A673 (cell line): ENCODE results near the gene MVB12B. TPM values are rescaled to one million over a fixed set of nuclear protein-coding genes. Genes with fewer than 3 reads are reported as not detected.
A peak's percentile ranks its signal among the peaks of the same experiment; 100 is the strongest.

Experiments
- BruUV-seq: library from RNA; stranded (reverse); fragments of 400-500 nt; replicated peaks from 2 replicates; lab custom pipeline; 2021; lab: Mats Ljungman, UMichigan
- CTCF ChIA-PET: fragments of 300-600 bp; sonication (Branson Sonifier 250); formaldehyde crosslinking; loops from one replicate; lab custom pipeline; 2022; ENCODE audit warnings: antibody characterized with exemption; lab: Charles Lee
- POLR2A ChIA-PET: fragments of 300-600 bp; sonication (Branson Sonifier 250); formaldehyde crosslinking; loops from one replicate; lab custom pipeline; 2022; ENCODE audit warnings: antibody characterized with exemption; ENCODE audit not compliant: low non-redundant PET; lab: Charles Lee
- DNase-seq: peaks from one replicate; pipeline ENCODE4 v3.0.0-alpha.2; 2015; ENCODE audit warnings: low spot score
- H3K27ac ChIP-seq: fragments of 200-600 bp; sonication (generic); 2 replicates; pipeline ENCODE4 v1.5.1; 2016; ENCODE audit warnings: mixed run types, low read depth, mild to moderate bottlenecking, mixed read lengths, antibody characterized with exemption, low read length; ENCODE audit not compliant: poor library complexity, severe bottlenecking
- H3K27me3 ChIP-seq: fragments of 200-600 bp; sonication (generic); replicated peaks from 2 replicates; pipeline ENCODE4 v1.6.1; 2017; ENCODE audit warnings: mixed run types, low read depth, mild to moderate bottlenecking, mixed read lengths, antibody characterized with exemption, low read length; ENCODE audit not compliant: insufficient read depth, poor library complexity
- H3K36me3 ChIP-seq: fragments of 200-600 bp; sonication (generic); 2 replicates; pipeline ENCODE4 v1.6.1; 2016; ENCODE audit warnings: mixed run types, mild to moderate bottlenecking, mixed read lengths, antibody characterized with exemption, low read length; ENCODE audit not compliant: insufficient read depth, poor library complexity, severe bottlenecking
- H3K4me1 ChIP-seq: fragments of 200-600 bp; sonication (generic); 2 replicates; pipeline ENCODE4 v1.6.1; 2017; ENCODE audit warnings: mixed run types, mild to moderate bottlenecking, mixed read lengths, antibody characterized with exemption, low read length; ENCODE audit not compliant: insufficient read depth, poor library complexity, severe bottlenecking
- H3K4me3 ChIP-seq: fragments of 200-600 bp; sonication (generic); 2 replicates; pipeline ENCODE4 v1.5.1; 2016; ENCODE audit warnings: low read depth, mixed run types, mild to moderate bottlenecking, mixed read lengths, low read length; ENCODE audit not compliant: poor library complexity, severe bottlenecking
- H3K9me3 ChIP-seq: fragments of 200-600 bp; sonication (generic); 2 replicates; pipeline ENCODE4 v1.6.1; 2016; ENCODE audit warnings: mixed run types, low read depth, mild to moderate bottlenecking, mixed read lengths, antibody characterized with exemption, low read length; ENCODE audit not compliant: poor library complexity, severe bottlenecking
- EZH2 ChIP-seq: fragments of 200-600 bp; sonication (generic); IDR thresholded peaks from 2 replicates; pipeline ENCODE4 v1.6.1; 2017; ENCODE audit warnings: borderline replicate concordance, low read depth, mild to moderate bottlenecking, mixed read lengths, antibody characterized with exemption, low read length; ENCODE audit not compliant: poor library complexity, severe bottlenecking
- intact Hi-C: fragments of 100-400 bp; cut with micrococcal nuclease; formaldehyde crosslinking; loops from one replicate; pipeline ENCODE4 v1.10.0; 2022; ENCODE audit not compliant: unreplicated experiment
- total RNA-seq: library from RNA; stranded (reverse); gene quantifications from 2 replicates; pipeline ENCODE4 v1.2.3, GENCODE V29; 2021
- TF ChIP-seq, protein P1 (sequence below): fragments of 300-800, 200-600 bp; sonication (generic); conservative IDR thresholded peaks from 2 replicates; pipeline ENCODE4 v1.5.1; 2017; ENCODE audit warnings: low read depth, mild to moderate bottlenecking, antibody characterized with exemption, low read length, moderate library complexity, mixed read lengths

Gene MVB12B
- total RNA-seq, 1 experiment from 2014 or later: 12.3 TPM

- intact Hi-C loops: no loop called here
- Histone ChIP-seq H3K9me3 (no peaks in the 10 kb centered on the region), H3K4me1 (peaks cover 12% of the 10 kb centered on the region), H3K4me3 (peak overlapping the region; percentile 21), H3K36me3 (no peaks in the 10 kb centered on the region), H3K27me3 (peaks cover 36% of the 10 kb centered on the region), H3K27ac (no peak overlapping the region)
- no TSS peak for BruUV-seq
- ChIA-PET CTCF (interaction anchor here (1.0 kb wide), 1 partner anchor 13 kb away, joined by 3 read pairs; no protein-coding TSS in a partner anchor), POLR2A (no interaction called here)
- TF ChIP-seq, protein P1, sequence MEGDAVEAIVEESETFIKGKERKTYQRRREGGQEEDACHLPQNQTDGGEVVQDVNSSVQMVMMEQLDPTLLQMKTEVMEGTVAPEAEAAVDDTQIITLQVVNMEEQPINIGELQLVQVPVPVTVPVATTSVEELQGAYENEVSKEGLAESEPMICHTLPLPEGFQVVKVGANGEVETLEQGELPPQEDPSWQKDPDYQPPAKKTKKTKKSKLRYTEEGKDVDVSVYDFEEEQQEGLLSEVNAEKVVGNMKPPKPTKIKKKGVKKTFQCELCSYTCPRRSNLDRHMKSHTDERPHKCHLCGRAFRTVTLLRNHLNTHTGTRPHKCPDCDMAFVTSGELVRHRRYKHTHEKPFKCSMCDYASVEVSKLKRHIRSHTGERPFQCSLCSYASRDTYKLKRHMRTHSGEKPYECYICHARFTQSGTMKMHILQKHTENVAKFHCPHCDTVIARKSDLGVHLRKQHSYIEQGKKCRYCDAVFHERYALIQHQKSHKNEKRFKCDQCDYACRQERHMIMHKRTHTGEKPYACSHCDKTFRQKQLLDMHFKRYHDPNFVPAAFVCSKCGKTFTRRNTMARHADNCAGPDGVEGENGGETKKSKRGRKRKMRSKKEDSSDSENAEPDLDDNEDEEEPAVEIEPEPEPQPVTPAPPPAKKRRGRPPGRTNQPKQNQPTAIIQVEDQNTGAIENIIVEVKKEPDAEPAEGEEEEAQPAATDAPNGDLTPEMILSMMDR: peak; percentile 55
- no peak for TF ChIP-seq EZH2
- peak; percentile 73 for DNase-seq
Measured at GRCh38 chr9:126514037-126514821, 187.6 kb downstream of the MVB12B start.

DNA sequence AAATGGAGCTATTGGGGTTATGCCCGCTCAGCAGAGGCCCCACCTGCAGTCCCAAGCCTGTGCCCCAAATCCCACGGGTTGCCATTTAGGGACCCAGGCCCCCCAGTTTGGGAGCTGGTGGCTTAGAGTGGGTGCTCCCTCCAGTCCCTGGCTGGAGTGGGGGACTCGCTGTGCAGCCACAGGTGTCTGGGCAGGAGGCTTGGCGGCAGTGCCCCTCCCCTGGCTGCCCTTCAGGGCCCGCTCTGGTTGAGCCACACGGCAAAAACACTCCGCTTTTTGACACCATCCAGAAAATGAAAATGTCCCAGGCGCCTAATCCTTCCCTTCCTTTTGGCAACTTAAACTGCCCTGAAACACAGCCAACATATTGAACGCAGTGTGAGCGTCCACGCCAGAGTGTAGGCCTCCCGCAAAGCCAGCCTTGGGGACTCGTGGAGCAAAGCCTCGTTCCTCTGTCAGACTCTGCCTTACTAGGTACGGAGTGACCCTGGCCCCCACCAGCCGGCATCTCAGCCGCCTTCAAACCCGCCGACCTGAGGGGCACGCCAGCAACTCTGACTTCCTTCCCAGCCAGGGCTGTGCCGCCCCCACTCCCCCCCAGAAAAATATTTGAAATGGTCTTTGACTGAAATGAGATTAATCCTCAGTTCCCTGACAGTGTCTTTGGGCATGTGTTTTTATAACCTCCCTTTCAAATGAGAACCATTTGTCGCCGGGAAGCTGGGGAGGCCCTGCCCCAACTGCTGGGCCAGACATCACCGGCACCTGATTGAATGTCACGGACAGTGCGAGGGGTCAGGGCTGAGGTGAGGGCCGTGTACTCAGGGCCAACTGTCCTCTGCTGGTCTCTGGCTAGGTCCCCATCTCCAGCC is 188.6 kb downstream of the MVB12B start:
- H3K9me3 ChIP-seq: no peaks in the 10 kb centered on the region
- POLR2A ChIA-PET: no interaction called here
- CTCF ChIA-PET: no interaction called here
- no peak overlapping the region for H3K4me3 ChIP-seq
- BruUV-seq: no TSS peak
- peaks cover 43% of the 10 kb centered on the region for H3K27me3 ChIP-seq
- H3K36me3 ChIP-seq: no peaks in the 10 kb centered on the region
- TF ChIP-seq, protein P1: no peak
- no peak for TF ChIP-seq EZH2
- peaks cover 12% of the 10 kb centered on the region for H3K4me1 ChIP-seq
- intact Hi-C loops: no loop called here
- DNase-seq: no peak
- no peak overlapping the region for H3K27ac ChIP-seq

DNA sequence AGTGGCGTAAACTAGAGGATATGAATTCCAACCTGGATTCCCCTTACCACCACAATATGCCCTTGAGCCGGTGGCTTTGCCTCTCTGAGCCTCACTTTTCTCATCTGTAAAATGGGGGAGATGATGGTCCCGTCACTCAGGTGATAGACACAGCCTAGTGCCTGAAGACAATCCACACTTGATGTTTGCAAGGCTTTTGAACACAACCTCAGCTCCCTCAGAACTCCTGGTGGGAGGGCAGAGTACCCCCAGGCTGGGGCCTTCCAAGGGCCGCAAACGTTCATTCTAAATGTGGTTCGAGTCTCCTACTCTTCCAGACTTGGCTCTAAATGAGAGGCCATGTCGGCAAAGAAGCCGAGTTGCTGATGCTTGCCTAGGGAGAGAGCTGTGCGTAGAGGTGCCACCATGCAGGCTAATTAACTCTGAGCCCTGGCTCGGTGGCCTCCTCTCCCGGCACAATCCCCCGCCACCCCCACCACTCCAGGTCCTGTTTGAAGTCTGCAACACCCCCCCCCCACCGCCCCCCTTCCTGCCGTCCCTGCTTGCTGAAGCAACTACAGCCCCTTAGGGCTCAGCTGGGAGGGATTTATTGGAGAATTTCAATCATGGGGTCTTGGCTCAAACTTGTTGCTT is 189.4 kb downstream of the MVB12B start:
- no peaks in the 10 kb centered on the region for H3K36me3 ChIP-seq
- TF ChIP-seq, protein P1: no peak
- no peak for TF ChIP-seq EZH2
- BruUV-seq: no TSS peak
- H3K9me3 ChIP-seq: no peaks in the 10 kb centered on the region
- intact Hi-C loops: no loop called here
- no peak overlapping the region for H3K27ac ChIP-seq
- CTCF ChIA-PET: no interaction called here
- H3K4me3 ChIP-seq: no peak overlapping the region
- peaks cover 12% of the 10 kb centered on the region for H3K4me1 ChIP-seq
- DNase-seq: no peak
- POLR2A ChIA-PET: no interaction called here
- peaks cover 51% of the 10 kb centered on the region for H3K27me3 ChIP-seq
